HepG2 (cell line): ENCODE data around the gene KIF5B. TPM values are rescaled to one million over a fixed set of nuclear protein-coding genes. Genes with fewer than 3 reads are reported as not detected.
A peak's percentile ranks its signal among the peaks of the same experiment; 100 is the strongest.

Source experiments
- ASH2L ChIP-seq: fragments of 300-600, 200-600 bp; sonication (generic); IDR thresholded peaks from 2 replicates; pipeline ENCODE4 v1.7.0; 2017; ENCODE audit warnings: low read depth, mild to moderate bottlenecking, moderate library complexity, mixed read lengths, low read length; ENCODE audit not compliant: insufficient read length
- ATAD3A ChIP-seq: sonication (generic); formaldehyde crosslinking; IDR thresholded peaks from 2 replicates; pipeline ENCODE4 v1.4.0; 2020; ENCODE audit warnings: missing genetic modification reagents
- CSRNP2 ChIP-seq: sonication (generic); formaldehyde crosslinking; conservative IDR thresholded peaks from 2 replicates; pipeline ENCODE4 v1.8.0; 2022; ENCODE audit warnings: low read depth, missing genetic modification reagents
- ELF3 ChIP-seq: IDR thresholded peaks from 2 replicates; pipeline ENCODE4 v1.6.1; 2016; ENCODE audit warnings: missing genetic modification reagents, missing compliant biosample characterization
- LBX2 ChIP-seq: sonication (generic); formaldehyde crosslinking; IDR thresholded peaks from 2 replicates; pipeline ENCODE4 v1.5.0; 2020; ENCODE audit warnings: missing genetic modification reagents, mild to moderate bottlenecking, borderline replicate concordance
- NFE2 ChIP-seq: sonication (generic); formaldehyde crosslinking; IDR thresholded peaks from 2 replicates; pipeline ENCODE4 v1.4.0; 2020; ENCODE audit warnings: missing genetic modification reagents
- SMAD9 ChIP-seq: sonication (generic); formaldehyde crosslinking; IDR thresholded peaks from 2 replicates; pipeline ENCODE4 v1.5.1; 2020; ENCODE audit warnings: mild to moderate bottlenecking, missing genetic modification reagents
- TCF12 ChIP-seq, 2 experiments: fragments of 450-650 bp in 1 of 2; sonication (generic) in 1 of 2; formaldehyde crosslinking in 1 of 2; IDR thresholded peaks; 2 replicates each; pipeline versions ENCODE4 v1.6.1 to v1.8.0; 2017 to 2022; ENCODE audit warnings: antibody characterized with exemption in 1 of 2, mild to moderate bottlenecking in 1 of 2, missing genetic modification reagents in 1 of 2, moderate library complexity in 1 of 2
- TMF1 ChIP-seq: sonication (generic); formaldehyde crosslinking; IDR thresholded peaks from 2 replicates; pipeline ENCODE4 v1.8.1; 2022; ENCODE audit warnings: low read depth, missing genetic modification reagents
- ZNF263 ChIP-seq: sonication (generic); formaldehyde crosslinking; IDR thresholded peaks from 2 replicates; pipeline ENCODE4 v1.4.0; 2020; ENCODE audit warnings: missing genetic modification reagents
- ZNF318 ChIP-seq: sonication (generic); formaldehyde crosslinking; IDR thresholded peaks from 2 replicates; pipeline ENCODE4 v1.4.0; 2020; ENCODE audit warnings: mild to moderate bottlenecking, missing genetic modification reagents
- ZNF362 ChIP-seq: sonication (generic); formaldehyde crosslinking; IDR thresholded peaks from 2 replicates; pipeline ENCODE4 v1.4.0; 2020; ENCODE audit warnings: missing genetic modification reagents, mild to moderate bottlenecking, borderline replicate concordance
- ZNF451 ChIP-seq: sonication (generic); formaldehyde crosslinking; IDR thresholded peaks from 2 replicates; pipeline ENCODE4 v1.5.0; 2020; ENCODE audit warnings: mild to moderate bottlenecking, missing genetic modification reagents
- ZNF558 ChIP-seq: sonication (generic); formaldehyde crosslinking; IDR thresholded peaks from 2 replicates; pipeline ENCODE4 v1.9.0; 2022; ENCODE audit warnings: mild to moderate bottlenecking, missing genetic modification reagents, borderline replicate concordance
- ZNF576 ChIP-seq: sonication (generic); formaldehyde crosslinking; IDR thresholded peaks from 2 replicates; pipeline ENCODE4 v1.4.0; 2020; ENCODE audit warnings: mild to moderate bottlenecking, missing genetic modification reagents
- ZNF589 ChIP-seq: sonication (generic); formaldehyde crosslinking; conservative IDR thresholded peaks from 2 replicates; pipeline ENCODE4 v1.8.0; 2022; ENCODE audit warnings: mild to moderate bottlenecking, moderate library complexity, missing genetic modification reagents
- ZZZ3 ChIP-seq: sonication (generic); formaldehyde crosslinking; IDR thresholded peaks from 2 replicates; pipeline ENCODE4 v1.4.0; 2020; ENCODE audit warnings: missing genetic modification reagents, mild to moderate bottlenecking, borderline replicate concordance
- polyA plus RNA-seq, 8 experiments: library from polyadenylated mRNA; depleted of rRNA in 3 of 8; stranded (reverse) in 7 of 8; unstranded in 1 of 8; fragments of >200 nt; fragmentation: Illumina TruSeq in 4 of 8; extraction: Trizol in 4 of 8; gene quantifications; 2 replicates each; pipeline versions ENCODE4 v1.2.1 to v1.2.3, GENCODE V29; 2011 to 2016; ENCODE audit warnings: low read depth in 4 of 8, missing spikeins in 1 of 8, mixed read lengths in 1 of 8; ENCODE audit not compliant: insufficient read depth in 1 of 8
- total RNA-seq, 5 experiments: library from RNA; depleted of rRNA; stranded (reverse); fragments of >200 nt; fragmentation: Illumina TruSeq; extraction: Trizol; gene quantifications; 2 replicates each; pipeline ENCODE4 v1.2.3, GENCODE V29; 2016; ENCODE audit warnings: low read depth in 1 of 5

Gene KIF5B
- total and polyA plus RNA-seq, 2 of the 13 experiments (the other 11 are each of a cell fraction or from before 2014, with no cell fraction given), result 34.3 to 133 TPM

- TF ChIP-seq CSRNP2 (CRISPR knock-in tag) (no peak), ZNF263 (no peak), ZNF558 (CRISPR knock-in tag) (no peak), ZZZ3 (CRISPR knock-in tag) (no peak), ZNF576 (CRISPR knock-in tag) (no peak), TCF12 (IDR thresholded peaks at IDR 0.05) (no peak), TCF12 (CRISPR knock-in tag; IDR thresholded peaks at IDR 0.05) (no peak), TMF1 (CRISPR knock-in tag) (no peak), SMAD9 (CRISPR knock-in tag) (no peak), ASH2L (peak; percentile 49), LBX2 (no peak), ELF3 (CRISPR knock-in tag) (peak; percentile 22; the same call in 1 of the 2 replicates), ATAD3A (CRISPR knock-in tag) (no peak), ZNF451 (CRISPR knock-in tag) (no peak), ZNF589 (CRISPR knock-in tag) (no peak), ZNF362 (CRISPR knock-in tag) (0 out of 2 replicates have a peak, but pooled peaks have one; percentile 16), NFE2 (CRISPR knock-in tag) (no peak), ZNF318 (CRISPR knock-in tag) (no peak)
Measured at GRCh38 chr10:32059472-32059871, 3.2 kb upstream of the KIF5B start (continued).
